Tibial nerve (tissue), 4 donors: ENCODE results near the gene UGT1A5. TPM values are rescaled to one million over a fixed set of nuclear protein-coding genes. Genes with fewer than 3 reads are reported as not detected.

Experiments
- DNase-seq, 2 donors: peaks; one replicate each; pipeline ENCODE4 v3.0.0-alpha.2; 2019; ENCODE audit warnings: low spot score in 2 of 2
- H3K27ac ChIP-seq, 4 donors: fragments of 200-600 bp; sonication (generic) in 3 of 4; one replicate each; pipeline ENCODE4 v1.5.1; 2017 to 2019; ENCODE audit warnings: mild to moderate bottlenecking in 1 of 4
- H3K27me3 ChIP-seq, 2 donors: fragments of 200-600 bp; sonication (generic) in 1 of 2; one replicate each; pipeline versions ENCODE4 v1.5.1 to v1.6.0; 2017 to 2019
- H3K36me3 ChIP-seq, 3 donors: fragments of 200-600 bp; sonication (generic); one replicate each; pipeline ENCODE4 v1.5.1; 2018 to 2019
- H3K4me1 ChIP-seq, 4 donors: fragments of 200-600 bp; sonication (generic) in 3 of 4; one replicate each; pipeline ENCODE4 v1.5.1; 2017 to 2019
- H3K4me3 ChIP-seq, 4 donors: fragments of 200-600 bp; sonication (generic) in 3 of 4; one replicate each; pipeline ENCODE4 v1.5.1; 2017 to 2019; ENCODE audit warnings: mild to moderate bottlenecking in 1 of 4, moderate library complexity in 1 of 4
- H3K9me3 ChIP-seq, 4 donors: fragments of 200-600 bp; sonication (generic) in 3 of 4; one replicate each; pipeline ENCODE4 v1.5.1; 2017 to 2019
- CTCF ChIP-seq, 5 experiments: fragments of 200-600 bp in 3 of 5; fragments of 450-650 bp in 2 of 5; sonication (generic) in 3 of 5; IDR thresholded peaks; one replicate each; pipeline ENCODE4 v1.5.1; 2016 to 2019; ENCODE audit warnings: antibody characterized with exemption in 5 of 5, mild to moderate bottlenecking in 3 of 5, moderate library complexity in 2 of 5
- EP300 ChIP-seq, 2 donors: sonication (generic); formaldehyde crosslinking; IDR thresholded peaks; one replicate each; pipeline ENCODE4 v1.6.1; 2017; ENCODE audit warnings: antibody characterized with exemption in 2 of 2, mild to moderate bottlenecking in 1 of 2
- POLR2A ChIP-seq, 2 donors: fragments of 450-650 bp; IDR thresholded peaks; one replicate each; pipeline ENCODE4 v1.6.1; 2017; ENCODE audit warnings: antibody characterized with exemption in 2 of 2, mild to moderate bottlenecking in 2 of 2, moderate library complexity in 2 of 2
- WGBS, 2 donors: methylation state at CpG; one replicate each; pipeline ENCODE4 v1.1.5; 2018; 5-methylcytosine and 5-hydroxymethylcytosine counted together
- total RNA-seq, 4 donors: library from RNA; depleted of rRNA; stranded (reverse); fragments of >200 nt; gene quantifications; one replicate each; pipeline ENCODE4 v1.1.0, GENCODE V29; 2016

The UGT1A5 gene
- total RNA-seq, 4 donors from 2014 or later = not detected

GRCh38 chr2:233766416-233766815 is 53.7 kb downstream of the UGT1A5 start:
- H3K9me3 ChIP-seq = no peaks in the 10 kb centered on the region
- H3K27me3 ChIP-seq = no peaks in the 10 kb centered on the region
- DNase-seq = no peak
- H3K4me1 ChIP-seq = no peaks in the 10 kb centered on the region
- 80 to 84% methylated on average over 4 of the region's 4 CpGs for WGBS, 2 donors
- TF ChIP-seq CTCF (IDR thresholded peaks at IDR 0.05) = no peak
- TF ChIP-seq EP300 (IDR thresholded peaks at IDR 0.05) = no peak
- no peak for TF ChIP-seq POLR2A (IDR thresholded peaks at IDR 0.05)
- H3K4me3 ChIP-seq = no peak overlapping the region
- no peaks in the 10 kb centered on the region for H3K36me3 ChIP-seq
- H3K27ac ChIP-seq = no peak overlapping the region

GRCh38 chr2:233768076-233768475 is 55.4 kb downstream of the UGT1A5 start:
- Histone ChIP-seq H3K4me3 (no peak overlapping the region), H3K27me3 (no peaks in the 10 kb centered on the region), H3K27ac (no peak overlapping the region), H3K36me3 (no peaks in the 10 kb centered on the region), H3K4me1 (no peaks in the 10 kb centered on the region), H3K9me3 (no peaks in the 10 kb centered on the region)
- DNase-seq = no peak
- WGBS, 2 donors = 76 to 77% methylated on average over 4 of the region's 4 CpGs
- TF ChIP-seq CTCF (IDR thresholded peaks at IDR 0.05) (no peak), POLR2A (IDR thresholded peaks at IDR 0.05) (no peak), EP300 (IDR thresholded peaks at IDR 0.05) (no peak)

GRCh38 chr2:233769260-233769659 is 56.6 kb downstream of the UGT1A5 start:
- H3K27ac ChIP-seq = no peak overlapping the region
- TF ChIP-seq CTCF (IDR thresholded peaks at IDR 0.05) = no peak
- TF ChIP-seq POLR2A (IDR thresholded peaks at IDR 0.05) = no peak
- TF ChIP-seq EP300 (IDR thresholded peaks at IDR 0.05) = no peak
- WGBS, 2 donors = 89% methylated on average over 9 of the region's 9 CpGs
- no peaks in the 10 kb centered on the region for H3K27me3 ChIP-seq
- no peaks in the 10 kb centered on the region for H3K4me1 ChIP-seq
- no peak for DNase-seq
- no peak overlapping the region for H3K4me3 ChIP-seq
- no peaks in the 10 kb centered on the region for H3K9me3 ChIP-seq
- H3K36me3 ChIP-seq = no peaks in the 10 kb centered on the region

- WGBS, 2 donors = 88 to 90% methylated on average over 16 of the region's 16 CpGs
- no peaks in the 10 kb centered on the region for H3K4me1 ChIP-seq
- H3K27me3 ChIP-seq = no peaks in the 10 kb centered on the region
- no peaks in the 10 kb centered on the region for H3K36me3 ChIP-seq
- DNase-seq = no peak
- TF ChIP-seq EP300 (IDR thresholded peaks at IDR 0.05) (no peak), POLR2A (IDR thresholded peaks at IDR 0.05) (no peak), CTCF (IDR thresholded peaks at IDR 0.05) (no peak)
- H3K27ac ChIP-seq = no peak overlapping the region
- H3K4me3 ChIP-seq = no peak overlapping the region
- H3K9me3 ChIP-seq = peaks cover 0 to 9% (median 0%) of the 10 kb centered on the region in 4 donors
Observed at GRCh38 chr2:233772153-233772552, 59.4 kb downstream of the UGT1A5 start.

GRCh38 chr2:233772583-233772982 is 59.9 kb downstream of the UGT1A5 start:
- WGBS, 2 donors = 68 to 78% methylated on average over 5 of the region's 5 CpGs
- H3K27me3 ChIP-seq = no peaks in the 10 kb centered on the region
- H3K4me1 ChIP-seq = no peaks in the 10 kb centered on the region
- no peak overlapping the region for H3K27ac ChIP-seq
- DNase-seq = no peak
- H3K9me3 ChIP-seq = peaks cover 0 to 9% (median 0%) of the 10 kb centered on the region in 4 donors
- no peaks in the 10 kb centered on the region for H3K36me3 ChIP-seq
- TF ChIP-seq POLR2A (IDR thresholded peaks at IDR 0.05) (no peak), CTCF (IDR thresholded peaks at IDR 0.05) (no peak)
- no peak overlapping the region for H3K4me3 ChIP-seq
